Ishikawa (cell line): ENCODE results near the gene RXRG.

Experiments used
- CEBPB ChIP-seq: IDR thresholded peaks from 2 replicates; pipeline ENCODE4 v1.6.1; 2012
- EGR1 ChIP-seq: IDR thresholded peaks from 2 replicates; pipeline ENCODE4 v1.6.1; 2012
- EP300 ChIP-seq: IDR thresholded peaks from 2 replicates; pipeline ENCODE4 v1.6.1; 2012; ENCODE audit warnings: borderline replicate concordance
- FOXM1 ChIP-seq: IDR thresholded peaks from 2 replicates; pipeline ENCODE4 v1.6.1; 2012; ENCODE audit warnings: low read depth, borderline replicate concordance
- MAX ChIP-seq: IDR thresholded peaks from 2 replicates; pipeline ENCODE4 v1.6.1; 2012
- NFIC ChIP-seq: IDR thresholded peaks from 2 replicates; pipeline ENCODE4 v1.6.1; 2012
- RAD21 ChIP-seq: IDR thresholded peaks from 2 replicates; pipeline ENCODE4 v1.6.1; 2012; ENCODE audit warnings: low read depth
- REST ChIP-seq: IDR thresholded peaks from 2 replicates; pipeline ENCODE4 v1.6.1; 2012; ENCODE audit warnings: low read depth, mild to moderate bottlenecking
- TCF12 ChIP-seq: IDR thresholded peaks from 2 replicates; pipeline ENCODE4 v1.6.1; 2012; ENCODE audit warnings: low read depth
- TEAD4 ChIP-seq: IDR thresholded peaks from 2 replicates; pipeline ENCODE4 v1.6.1; 2012
- USF1 ChIP-seq: IDR thresholded peaks from 2 replicates; pipeline ENCODE4 v1.6.1; 2012
- YY1 ChIP-seq: IDR thresholded peaks from 2 replicates; pipeline ENCODE4 v1.6.1; 2012; ENCODE audit warnings: low read depth

- TF ChIP-seq REST, result no peak
- TF ChIP-seq RAD21, result no peak
- no peak for TF ChIP-seq EP300
- no peak for TF ChIP-seq NFIC
- TF ChIP-seq FOXM1, result no peak
- TF ChIP-seq YY1, result no peak
- no peak for TF ChIP-seq MAX
- TF ChIP-seq USF1, result no peak
- no peak for TF ChIP-seq TEAD4
- TF ChIP-seq TCF12, result no peak
- TF ChIP-seq CEBPB, result no peak
- TF ChIP-seq EGR1, result no peak
Observed at GRCh38 chr1:165420655-165421054, 24.3 kb downstream of the RXRG start.
